Gastroesophageal sphincter (tissue), 4 donors: ENCODE results near the gene ZNF511. TPM values are rescaled to one million over a fixed set of nuclear protein-coding genes. Genes with fewer than 3 reads are reported as not detected.

Source experiments
- ATAC-seq: fragments of 150-250 bp; one replicate; pipeline ENCODE4 v1.9.1; 2016; ENCODE audit warnings: mild to moderate bottlenecking, moderate library complexity
- H3K27ac ChIP-seq, 4 donors: fragments of 200-600 bp; sonication (generic) in 3 of 4; 1 replicate in 3 of 4; 2 replicates in 1 of 4; pipeline ENCODE4 v1.5.1; 2016 to 2019
- H3K27me3 ChIP-seq: fragments of 200-600 bp; sonication (generic); one replicate; pipeline ENCODE4 v1.5.1; 2019
- H3K36me3 ChIP-seq, 2 donors: fragments of 200-600 bp; sonication (generic); one replicate each; pipeline ENCODE4 v1.5.1; 2019; ENCODE audit warnings: control low read depth in 1 of 2
- H3K4me1 ChIP-seq, 3 donors: fragments of 200-600 bp; sonication (generic); 1 replicate in 2 of 3; 2 replicates in 1 of 3; pipeline ENCODE4 v1.5.1; 2016 to 2019; ENCODE audit warnings: control low read depth in 2 of 3
- H3K4me3 ChIP-seq, 2 donors: fragments of 200-600 bp; sonication (generic); one replicate each; pipeline ENCODE4 v1.5.1; 2019; ENCODE audit warnings: mild to moderate bottlenecking in 1 of 2, moderate library complexity in 1 of 2
- H3K9me3 ChIP-seq, 3 donors: fragments of 200-600 bp; sonication (generic); one replicate each; pipeline ENCODE4 v1.5.1; 2017 to 2019; ENCODE audit warnings: control low read depth in 2 of 3
- CTCF ChIP-seq, 4 experiments: fragments of 200-600 bp in 2 of 4; fragments of 450-650 bp in 2 of 4; sonication (generic) in 1 of 4; IDR thresholded peaks; one replicate each; pipeline ENCODE4 v1.5.1; 2017 to 2019; ENCODE audit warnings: antibody characterized with exemption in 4 of 4, mild to moderate bottlenecking in 2 of 4, moderate library complexity in 2 of 4
- EP300 ChIP-seq: sonication (generic); formaldehyde crosslinking; IDR thresholded peaks from one replicate; pipeline ENCODE4 v1.6.1; 2017; ENCODE audit warnings: antibody characterized with exemption, mild to moderate bottlenecking
- POLR2A ChIP-seq, 2 donors: fragments of 450-650 bp; IDR thresholded peaks; one replicate each; pipeline ENCODE4 v1.6.1; 2017; ENCODE audit warnings: antibody characterized with exemption in 2 of 2, mild to moderate bottlenecking in 2 of 2, moderate library complexity in 1 of 2
- POLR2AphosphoS5 ChIP-seq: sonication (generic); formaldehyde crosslinking; IDR thresholded peaks from one replicate; pipeline ENCODE4 v1.6.1; 2017; ENCODE audit warnings: antibody characterized with exemption
- WGBS, 2 donors: methylation state at CpG; one replicate each; pipeline ENCODE4 v1.1.5; 2018; ENCODE audit warnings: low coverage in 1 of 2; 5-methylcytosine and 5-hydroxymethylcytosine counted together
- total RNA-seq, 4 donors: library from RNA; depleted of rRNA; stranded (reverse); fragments of >200 nt; gene quantifications; one replicate each; pipeline ENCODE4 v1.1.0, GENCODE V29; 2016

ZNF511 gene
- total RNA-seq, 4 donors from 2014 or later, result 15.1 to 42.2 (median 25.4) TPM

DNA sequence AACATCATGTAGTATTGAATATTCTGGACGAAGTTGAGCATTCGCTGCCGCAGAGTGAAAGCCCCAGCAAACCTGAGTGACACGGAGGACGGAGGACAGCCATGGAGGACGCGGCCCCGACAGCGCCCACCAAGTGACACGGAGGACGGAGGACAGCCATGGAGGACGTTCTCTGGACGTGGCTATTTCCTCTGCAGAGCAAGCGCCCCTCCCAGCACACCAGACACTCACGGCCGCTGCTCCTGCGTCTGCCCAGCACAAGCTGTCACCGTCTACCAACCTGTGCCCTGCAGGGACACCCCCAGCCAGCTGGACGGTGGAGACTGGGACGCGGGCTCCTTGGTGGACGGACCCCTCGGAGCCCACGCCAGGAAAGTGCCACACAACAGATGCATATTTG lies 24.8 kb upstream of the ZNF511 start:
- no peak for ATAC-seq
- H3K9me3 ChIP-seq, result no peaks in the 10 kb centered on the region
- TF ChIP-seq POLR2AphosphoS5 (no peak), EP300 (no peak), POLR2A (IDR thresholded peaks at IDR 0.05) (no peak), CTCF (IDR thresholded peaks at IDR 0.05) (no peak)
- WGBS, 2 donors, result 90 to 98% methylated on average over 6 to 11 of the region's 24 CpGs
- H3K27me3 ChIP-seq, result no peaks in the 10 kb centered on the region
- no peaks in the 10 kb centered on the region for H3K4me1 ChIP-seq
- peaks cover 0 to 100% of the 10 kb centered on the region in 2 donors for H3K36me3 ChIP-seq
- no peak overlapping the region for H3K27ac ChIP-seq
- H3K4me3 ChIP-seq, result no peak overlapping the region

GRCh38 chr10:133285217-133285616 lies 23.5 kb upstream of the ZNF511 start:
- Histone ChIP-seq H3K27me3 (no peaks in the 10 kb centered on the region), H3K27ac (no peak overlapping the region), H3K4me3 (no peak overlapping the region), H3K4me1 (no peaks in the 10 kb centered on the region), H3K36me3 (peaks cover 0 to 100% of the 10 kb centered on the region in 2 donors), H3K9me3 (no peaks in the 10 kb centered on the region)
- ATAC-seq, result no peak
- WGBS, 2 donors, result 96 to 100% methylated on average over 3 to 7 of the region's 36 CpGs
- no peak for TF ChIP-seq POLR2AphosphoS5

DNA sequence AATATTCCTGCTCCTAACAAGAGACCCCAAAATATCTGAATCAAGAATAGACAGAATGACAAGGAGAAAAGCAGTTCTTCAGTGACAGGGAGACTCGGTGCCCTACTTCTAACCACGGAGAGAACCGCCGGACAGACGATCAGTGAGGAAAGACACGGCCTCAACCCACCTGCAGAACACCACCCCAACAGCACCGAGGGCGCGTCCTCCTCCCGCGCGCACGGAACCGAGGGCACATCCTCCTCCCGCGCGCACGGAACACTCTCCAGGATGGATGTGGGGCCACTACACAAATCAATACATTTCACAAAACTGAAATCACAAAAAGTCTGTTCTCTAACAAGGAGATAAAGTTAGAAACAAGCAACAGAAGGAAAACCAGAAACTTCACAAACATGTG lies 22.3 kb upstream of the ZNF511 start:
- H3K4me1 ChIP-seq, result no peaks in the 10 kb centered on the region
- H3K27me3 ChIP-seq, result no peaks in the 10 kb centered on the region
- H3K27ac ChIP-seq, result no peak overlapping the region
- peaks cover 0 to 98% of the 10 kb centered on the region in 2 donors for H3K36me3 ChIP-seq
- TF ChIP-seq POLR2A (IDR thresholded peaks at IDR 0.05) (no peak), EP300 (no peak), CTCF (IDR thresholded peaks at IDR 0.05) (no peak), POLR2AphosphoS5 (no peak)
- H3K4me3 ChIP-seq, result no peak overlapping the region
- no peak for ATAC-seq
- no peaks in the 10 kb centered on the region for H3K9me3 ChIP-seq
- WGBS, 2 donors, result 65% methylated on average over 8 of the region's 18 CpGs; no CpG with 5 or more reads in 1 of the 2 donors

DNA sequence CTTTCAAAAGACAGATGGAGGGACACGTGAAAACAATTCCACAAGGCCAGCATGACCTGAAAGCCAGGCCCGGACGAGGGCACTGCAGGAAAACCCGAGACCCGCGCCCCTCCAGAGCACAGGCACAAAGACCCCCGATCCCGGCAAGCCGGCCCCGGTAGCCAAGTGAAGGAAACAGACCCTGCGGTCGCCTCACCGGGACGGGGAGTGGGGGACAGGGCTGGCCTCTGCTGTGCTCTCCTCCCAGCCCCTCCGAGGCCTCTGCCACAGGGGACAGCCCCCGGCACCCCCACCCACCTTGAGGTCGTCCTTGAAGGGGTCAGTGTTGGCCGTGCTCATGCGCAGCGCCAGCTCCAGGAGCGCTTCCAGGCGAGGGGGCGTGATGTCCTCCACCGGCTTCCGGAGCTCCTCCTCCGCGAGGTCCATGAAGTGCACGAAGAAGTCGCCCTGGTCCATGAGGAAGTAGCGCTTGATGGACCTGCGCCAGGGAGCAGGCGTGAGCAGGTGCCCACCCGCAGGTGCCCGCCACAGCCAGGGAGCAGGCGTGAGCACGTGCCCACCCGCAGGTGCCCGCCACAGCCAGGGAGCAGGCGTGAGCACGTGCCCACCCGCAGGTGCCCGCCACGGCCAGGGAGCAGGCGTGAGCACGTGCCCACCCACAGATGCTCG lies 20.7 kb upstream of the ZNF511 start:
- no peak overlapping the region for H3K27ac ChIP-seq
- no peak for ATAC-seq
- TF ChIP-seq POLR2AphosphoS5, result no peak
- no peak for TF ChIP-seq CTCF (IDR thresholded peaks at IDR 0.05)
- no peak for TF ChIP-seq EP300
- no peak for TF ChIP-seq POLR2A (IDR thresholded peaks at IDR 0.05)
- H3K9me3 ChIP-seq, result no peaks in the 10 kb centered on the region
- no peaks in the 10 kb centered on the region for H3K4me1 ChIP-seq
- H3K36me3 ChIP-seq, result peaks cover 0 to 89% of the 10 kb centered on the region in 2 donors
- no peaks in the 10 kb centered on the region for H3K27me3 ChIP-seq
- WGBS, 2 donors, result no CpG with 5 or more reads among the region's 46 CpGs
- no peak overlapping the region for H3K4me3 ChIP-seq

DNA sequence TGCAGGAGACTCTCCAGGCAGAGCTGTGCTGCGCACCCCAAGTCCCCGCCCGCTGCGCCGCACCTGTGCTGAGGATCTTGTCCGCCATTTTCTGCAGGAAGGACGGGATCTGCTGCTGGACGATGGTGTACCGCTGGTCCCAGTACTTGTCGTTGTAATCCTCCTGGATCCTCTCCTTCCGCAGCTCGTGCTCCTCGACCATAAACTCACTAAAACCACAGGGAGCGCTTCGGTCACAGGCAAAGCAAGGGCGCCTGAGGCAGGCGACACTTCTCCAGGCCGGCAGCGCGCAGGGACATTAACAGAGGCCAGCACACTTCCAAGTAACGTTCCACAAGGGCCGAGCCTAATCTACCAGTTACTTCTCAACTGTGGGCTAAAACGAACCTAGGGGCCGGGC lies 19.0 kb upstream of the ZNF511 start:
- TF ChIP-seq POLR2A (IDR thresholded peaks at IDR 0.05) (no peak), POLR2AphosphoS5 (no peak), CTCF (IDR thresholded peaks at IDR 0.05) (no peak), EP300 (no peak)
- H3K4me3 ChIP-seq, result no peak overlapping the region
- no peaks in the 10 kb centered on the region for H3K4me1 ChIP-seq
- H3K27ac ChIP-seq, result no peak overlapping the region
- H3K36me3 ChIP-seq, result peaks cover 0 to 89% of the 10 kb centered on the region in 2 donors
- H3K9me3 ChIP-seq, result no peaks in the 10 kb centered on the region
- H3K27me3 ChIP-seq, result no peaks in the 10 kb centered on the region
- no peak for ATAC-seq
- WGBS, 2 donors, result 100% methylated on average over 5 of the region's 24 CpGs; no CpG with 5 or more reads in 1 of the 2 donors
